GM12864 (cell line): ENCODE measurements around the gene TENT4B.

Experiments used
- DNase-seq: peaks from one replicate; pipeline ENCODE4 v3.0.0-alpha.2; 2011; ENCODE audit warnings: low read depth
- H3K4me3 ChIP-seq: 2 replicates; pipeline ENCODE4 v1.5.1; 2011; ENCODE audit warnings: mild to moderate bottlenecking, low read depth, low read length, control low read depth
- TF ChIP-seq, protein P1 (sequence below): IDR thresholded peaks from 2 replicates; pipeline ENCODE4 v1.5.1; 2011; ENCODE audit warnings: low read depth, mild to moderate bottlenecking, moderate library complexity, low read length, control low read depth, inconsistent platforms; ENCODE audit errors: missing control alignments

Gene TENT4B

DNA sequence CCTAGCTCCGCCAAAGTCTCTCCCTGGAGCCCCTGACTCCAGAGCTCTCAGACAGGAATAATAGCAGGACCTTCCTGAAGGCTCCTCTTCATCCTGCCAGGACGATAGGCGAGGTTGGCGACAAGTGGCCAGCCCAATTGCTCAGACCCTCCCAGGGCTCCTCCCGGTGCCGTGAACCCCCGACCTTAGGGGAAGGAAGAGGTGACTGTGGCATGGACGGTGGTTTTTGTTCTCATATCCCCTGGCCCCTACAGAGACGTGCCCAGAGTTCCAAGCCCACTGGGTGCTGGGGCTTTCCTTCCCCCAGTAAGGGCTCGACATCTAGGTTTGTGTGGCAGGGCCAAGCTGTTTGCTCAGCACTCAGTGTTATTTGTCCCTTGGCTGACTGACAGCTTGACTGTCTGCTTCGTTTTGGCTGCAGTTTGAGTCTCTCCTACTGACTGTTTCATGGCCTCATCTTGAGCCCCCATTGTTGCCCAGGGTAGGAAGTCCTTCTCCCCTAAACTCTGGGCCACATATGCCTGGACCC is 108.7 kb downstream of the TENT4B start:
- TF ChIP-seq, protein P1, sequence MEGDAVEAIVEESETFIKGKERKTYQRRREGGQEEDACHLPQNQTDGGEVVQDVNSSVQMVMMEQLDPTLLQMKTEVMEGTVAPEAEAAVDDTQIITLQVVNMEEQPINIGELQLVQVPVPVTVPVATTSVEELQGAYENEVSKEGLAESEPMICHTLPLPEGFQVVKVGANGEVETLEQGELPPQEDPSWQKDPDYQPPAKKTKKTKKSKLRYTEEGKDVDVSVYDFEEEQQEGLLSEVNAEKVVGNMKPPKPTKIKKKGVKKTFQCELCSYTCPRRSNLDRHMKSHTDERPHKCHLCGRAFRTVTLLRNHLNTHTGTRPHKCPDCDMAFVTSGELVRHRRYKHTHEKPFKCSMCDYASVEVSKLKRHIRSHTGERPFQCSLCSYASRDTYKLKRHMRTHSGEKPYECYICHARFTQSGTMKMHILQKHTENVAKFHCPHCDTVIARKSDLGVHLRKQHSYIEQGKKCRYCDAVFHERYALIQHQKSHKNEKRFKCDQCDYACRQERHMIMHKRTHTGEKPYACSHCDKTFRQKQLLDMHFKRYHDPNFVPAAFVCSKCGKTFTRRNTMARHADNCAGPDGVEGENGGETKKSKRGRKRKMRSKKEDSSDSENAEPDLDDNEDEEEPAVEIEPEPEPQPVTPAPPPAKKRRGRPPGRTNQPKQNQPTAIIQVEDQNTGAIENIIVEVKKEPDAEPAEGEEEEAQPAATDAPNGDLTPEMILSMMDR: no peak
- no peak for DNase-seq
- H3K4me3 ChIP-seq: no peak overlapping the region

DNA sequence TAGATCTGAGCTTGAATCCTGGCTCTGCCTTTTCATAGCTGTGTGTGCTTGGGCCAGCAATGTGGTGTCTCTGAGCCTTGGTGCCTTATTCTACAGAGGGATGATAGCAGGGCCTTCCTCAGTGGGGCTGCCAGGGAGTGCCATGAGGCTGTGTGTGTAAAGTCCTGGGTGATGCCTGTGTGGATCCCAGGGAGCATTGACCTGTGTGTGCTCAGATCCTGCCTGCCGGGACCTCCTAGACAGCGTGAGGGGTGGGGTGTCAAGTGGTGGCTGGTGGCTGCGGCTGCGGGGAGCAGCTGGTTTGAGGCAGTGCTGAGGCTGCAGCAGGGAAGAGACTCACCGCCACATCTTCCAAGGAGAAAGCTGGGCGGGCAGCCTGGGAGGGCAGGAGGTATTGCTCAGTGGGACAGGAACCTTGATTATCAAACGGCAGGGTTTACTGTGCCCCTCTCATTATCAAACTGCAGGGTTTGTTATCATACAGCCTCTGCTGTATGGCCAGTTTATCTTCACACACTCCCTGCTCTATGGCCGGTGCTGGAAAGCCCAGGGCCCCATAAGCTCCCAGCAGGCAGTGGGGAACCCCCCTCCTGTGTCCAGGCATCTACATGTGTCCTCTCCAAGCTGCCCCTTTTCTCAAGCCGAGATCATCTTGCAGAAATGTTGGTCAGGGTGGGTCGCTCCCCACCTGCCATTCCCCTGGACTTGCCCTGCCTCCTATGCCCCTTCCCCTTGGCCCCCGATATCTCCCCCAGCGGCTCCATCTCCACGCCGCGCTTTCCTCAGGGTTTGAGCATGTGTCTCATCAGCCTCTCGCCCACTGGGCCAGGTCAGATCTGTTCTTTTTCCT is 110.2 kb downstream of the TENT4B start:
- TF ChIP-seq, protein P1: no peak
- DNase-seq: no peak
- H3K4me3 ChIP-seq: no peak overlapping the region

DNA sequence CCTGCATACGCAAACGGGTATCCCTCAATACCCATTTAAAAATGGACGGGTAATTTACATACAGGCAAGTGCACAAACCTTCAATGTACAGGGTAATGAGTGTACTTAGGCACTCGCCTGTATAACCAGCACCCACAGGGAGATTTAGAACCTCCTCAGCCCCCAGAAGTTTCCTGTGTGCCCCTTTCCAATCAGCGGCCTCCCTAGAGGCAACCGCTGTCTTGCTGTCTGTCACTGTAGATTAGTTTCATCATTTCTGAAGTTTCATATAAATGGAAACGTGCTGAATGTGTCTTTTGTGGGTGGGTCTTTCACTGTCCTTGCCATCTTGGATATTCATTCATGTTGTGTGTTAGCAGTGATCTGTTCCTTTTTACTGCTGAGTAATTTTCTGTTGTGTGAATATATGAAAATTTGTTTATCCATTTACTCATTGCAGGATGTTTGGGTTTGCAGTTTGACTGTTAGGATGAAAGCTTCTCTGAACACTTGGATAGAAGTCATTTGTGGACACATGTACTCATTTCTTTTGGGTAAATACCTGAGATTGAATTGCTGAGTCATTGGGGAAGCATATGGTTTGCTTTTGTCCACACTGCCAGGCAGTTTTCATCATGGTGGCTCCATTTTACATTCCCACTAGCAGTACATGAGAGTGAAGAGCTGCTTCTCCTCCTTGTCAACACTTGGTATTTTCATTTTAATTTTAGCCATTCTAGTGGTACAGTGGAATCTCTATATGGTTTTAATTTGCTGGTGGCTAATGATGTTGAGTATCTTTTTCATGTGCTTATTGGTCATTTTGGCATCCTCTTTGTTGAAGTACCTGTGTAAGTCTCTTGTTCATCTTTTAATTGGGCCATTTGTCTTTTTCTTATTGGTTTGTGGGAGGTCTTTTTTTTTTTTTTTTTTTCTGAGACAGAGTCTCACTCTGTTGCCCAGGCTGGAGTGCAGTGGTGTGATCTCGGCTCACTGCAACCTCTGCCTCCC is 111.1 kb downstream of the TENT4B start:
- DNase-seq: no peak
- TF ChIP-seq, protein P1: no peak
- H3K4me3 ChIP-seq: no peak overlapping the region

DNA sequence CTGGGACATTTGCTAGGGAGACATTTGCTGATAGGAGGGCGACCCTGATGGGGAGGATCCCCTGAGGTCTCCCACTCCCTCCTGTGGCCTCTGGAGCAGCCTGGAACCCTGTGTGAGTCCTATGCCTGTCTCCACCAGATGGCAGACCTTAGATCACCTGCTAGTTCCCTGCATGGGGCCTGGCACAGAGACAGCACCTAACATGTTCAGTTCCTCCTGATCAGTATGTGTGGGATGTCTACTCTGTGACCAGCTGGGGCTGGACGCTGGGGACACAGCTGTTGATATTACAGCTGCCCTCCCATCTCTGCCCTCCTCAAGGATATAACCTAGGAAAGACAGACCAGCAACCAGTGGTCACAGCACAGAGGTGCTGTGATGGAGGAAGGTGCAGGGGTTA is 112.2 kb downstream of the TENT4B start:
- TF ChIP-seq, protein P1: peak; percentile 57
- DNase-seq: no peak
- no peak overlapping the region for H3K4me3 ChIP-seq

DNA sequence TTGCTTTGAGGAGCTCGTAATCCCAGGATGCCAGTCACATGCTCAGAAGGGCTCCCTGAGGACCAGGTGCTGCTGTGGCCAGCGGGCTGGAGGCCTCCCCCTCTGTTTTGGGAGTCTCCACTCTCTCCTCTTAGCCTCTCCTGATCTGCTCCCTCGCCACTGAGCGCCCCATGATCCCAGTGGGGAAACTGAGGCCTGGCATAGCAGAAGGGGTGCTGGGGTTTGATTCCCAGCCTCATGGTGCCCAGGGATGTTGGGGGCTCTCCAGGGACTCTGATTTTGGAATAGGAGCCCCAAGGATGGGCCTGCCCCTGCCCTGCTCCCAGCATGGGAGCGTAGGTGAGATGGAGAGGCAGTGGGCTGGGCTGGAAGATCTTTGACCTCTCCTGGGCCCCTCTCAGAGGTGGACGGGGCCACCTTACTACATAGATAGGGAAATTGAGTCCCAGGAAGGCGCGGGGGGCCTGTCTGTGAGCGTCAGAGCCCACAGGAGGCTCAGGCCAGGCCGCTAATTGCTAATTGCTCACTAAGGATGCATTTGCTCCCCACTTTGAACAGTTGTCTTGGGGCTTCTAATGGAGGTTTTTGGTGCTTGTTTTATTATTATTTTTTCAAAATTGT is 112.7 kb downstream of the TENT4B start:
- peak overlapping the region; percentile 71; the same call in 1 of the 2 replicates for H3K4me3 ChIP-seq
- no peak for DNase-seq
- TF ChIP-seq, protein P1: no peak

DNA sequence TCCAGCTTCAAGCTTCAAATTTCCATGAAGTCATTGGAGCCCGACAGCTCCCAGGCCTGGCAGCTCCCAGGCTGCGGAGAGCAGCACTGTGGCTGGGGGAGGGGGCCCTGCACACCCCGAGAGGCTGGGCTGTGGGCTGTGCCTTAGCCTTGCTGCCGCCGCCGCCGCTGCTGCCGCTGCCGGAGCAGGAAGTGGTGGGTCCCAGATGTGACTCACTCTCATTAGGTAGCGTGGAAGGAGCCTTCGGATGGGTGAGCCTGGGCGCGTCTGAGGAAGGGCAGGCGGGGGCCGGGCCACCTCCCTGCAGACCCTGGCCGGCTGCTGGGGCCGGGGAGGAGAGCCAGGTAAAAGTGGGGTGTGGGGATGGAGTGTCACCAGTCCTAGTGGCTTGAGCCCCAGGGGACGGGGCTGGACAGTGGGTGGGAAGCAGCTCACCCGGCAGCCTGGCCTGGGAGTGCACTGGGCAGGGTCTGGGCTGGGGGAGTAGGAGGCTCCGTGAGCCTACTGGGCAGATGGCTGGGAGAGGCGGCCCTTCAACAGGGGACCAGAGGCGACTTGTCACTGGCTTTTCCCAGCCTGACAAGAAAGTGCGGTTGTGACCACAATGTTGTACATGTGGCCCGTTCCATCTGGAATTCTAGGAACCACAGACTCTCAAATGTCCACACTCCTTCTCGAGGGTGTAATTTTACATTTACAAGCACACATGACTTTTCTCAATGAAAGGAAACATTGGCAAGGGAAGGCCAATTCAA is 113.4 kb downstream of the TENT4B start, which contains the start of gene ADCY7:
Gene ADCY7, plus strand, starts transcription at position 215 of the 755 bp plus-strand sequence. CDS start 21,629 bp downstream, outside the sequence.
- TF ChIP-seq, protein P1: no peak
- peak within 1 kb of the TSS; percentile 71 for H3K4me3 ChIP-seq
- no peak for DNase-seq
